Liver (tissue), 3 donors: ENCODE data around the gene IL21R.

Source experiments
- EGR1 ChIP-seq, 2 donors: IDR thresholded peaks; 2 replicates each; pipeline ENCODE4 v1.6.1; 2016 to 2018; ENCODE audit warnings: antibody characterized with exemption in 2 of 2, low read depth in 2 of 2
- GABPA ChIP-seq, 2 donors: IDR thresholded peaks in 1 of 2; conservative IDR thresholded peaks in 1 of 2; 2 replicates each; pipeline ENCODE4 v1.6.1; 2016; ENCODE audit warnings: antibody characterized with exemption in 2 of 2, mild to moderate bottlenecking in 1 of 2, moderate library complexity in 1 of 2
- HNF4A ChIP-seq, 2 donors: conservative IDR thresholded peaks; 2 replicates each; pipeline ENCODE4 v1.6.1; 2016; ENCODE audit warnings: antibody characterized with exemption in 2 of 2, mild to moderate bottlenecking in 2 of 2
- HNF4G ChIP-seq: IDR thresholded peaks from 2 replicates; pipeline ENCODE4 v1.6.1; 2016; ENCODE audit warnings: antibody characterized with exemption
- JUND ChIP-seq, 2 donors: IDR thresholded peaks; 2 replicates each; pipeline ENCODE4 v1.6.1; 2016; ENCODE audit warnings: antibody characterized with exemption in 2 of 2
- MAX ChIP-seq: IDR thresholded peaks from 2 replicates; pipeline ENCODE4 v1.6.1; 2016; ENCODE audit warnings: antibody characterized with exemption
- RAD21 ChIP-seq, 2 donors: IDR thresholded peaks; 2 replicates each; pipeline ENCODE4 v1.6.1; 2016; ENCODE audit warnings: antibody characterized with exemption in 2 of 2, mild to moderate bottlenecking in 2 of 2
- RXRA ChIP-seq, 2 donors: IDR thresholded peaks; 2 replicates each; pipeline ENCODE4 v1.6.1; 2017 to 2018; ENCODE audit warnings: antibody characterized with exemption in 2 of 2, mild to moderate bottlenecking in 1 of 2
- SP1 ChIP-seq: IDR thresholded peaks from 2 replicates; pipeline ENCODE4 v1.6.1; 2018; ENCODE audit warnings: antibody characterized with exemption, mild to moderate bottlenecking
- TAF1 ChIP-seq: conservative IDR thresholded peaks from 2 replicates; pipeline ENCODE4 v1.6.1; 2016; ENCODE audit warnings: antibody characterized with exemption, mild to moderate bottlenecking
- YY1 ChIP-seq: IDR thresholded peaks from 2 replicates; pipeline ENCODE4 v1.6.1; 2016; ENCODE audit warnings: antibody characterized with exemption, mild to moderate bottlenecking
- ZBTB33 ChIP-seq: IDR thresholded peaks from 2 replicates; pipeline ENCODE4 v1.6.1; 2016; ENCODE audit warnings: antibody characterized with exemption
- TF ChIP-seq, protein P1 (sequence below): fragments of 150-350 bp; IDR thresholded peaks from 2 replicates; pipeline ENCODE4 v1.5.1; 2017; ENCODE audit warnings: improper control_type of control experiment, low read depth, low read length; ENCODE audit not compliant: missing input control
- TF ChIP-seq, protein P2 (sequence below): IDR thresholded peaks from 2 replicates; pipeline ENCODE4 v1.6.1; 2016; ENCODE audit warnings: antibody characterized with exemption, mild to moderate bottlenecking
- donor health status: healthy.
- donor health status: healthy.

GRCh38 chr16:27472091-27473020, 70.4 kb downstream of the IL21R start:
- TF ChIP-seq SP1 (no peak), TAF1 (no peak), ZBTB33 (no peak), RXRA (IDR thresholded peaks at IDR 0.05) (no peak), RAD21 (IDR thresholded peaks at IDR 0.05) (no peak), JUND (IDR thresholded peaks at IDR 0.05) (no peak), MAX (no peak), YY1 (no peak), GABPA (IDR thresholded peaks at IDR 0.05 in 1 of 2, conservative IDR thresholded peaks at IDR 0.05 in 1 of 2) (no peak), HNF4G (no peak), EGR1 (IDR thresholded peaks at IDR 0.05; ENCODE audit: low read depth in 2 of 2) (no peak), HNF4A (conservative IDR thresholded peaks at IDR 0.05) (no peak)
- TF ChIP-seq, protein P1, sequence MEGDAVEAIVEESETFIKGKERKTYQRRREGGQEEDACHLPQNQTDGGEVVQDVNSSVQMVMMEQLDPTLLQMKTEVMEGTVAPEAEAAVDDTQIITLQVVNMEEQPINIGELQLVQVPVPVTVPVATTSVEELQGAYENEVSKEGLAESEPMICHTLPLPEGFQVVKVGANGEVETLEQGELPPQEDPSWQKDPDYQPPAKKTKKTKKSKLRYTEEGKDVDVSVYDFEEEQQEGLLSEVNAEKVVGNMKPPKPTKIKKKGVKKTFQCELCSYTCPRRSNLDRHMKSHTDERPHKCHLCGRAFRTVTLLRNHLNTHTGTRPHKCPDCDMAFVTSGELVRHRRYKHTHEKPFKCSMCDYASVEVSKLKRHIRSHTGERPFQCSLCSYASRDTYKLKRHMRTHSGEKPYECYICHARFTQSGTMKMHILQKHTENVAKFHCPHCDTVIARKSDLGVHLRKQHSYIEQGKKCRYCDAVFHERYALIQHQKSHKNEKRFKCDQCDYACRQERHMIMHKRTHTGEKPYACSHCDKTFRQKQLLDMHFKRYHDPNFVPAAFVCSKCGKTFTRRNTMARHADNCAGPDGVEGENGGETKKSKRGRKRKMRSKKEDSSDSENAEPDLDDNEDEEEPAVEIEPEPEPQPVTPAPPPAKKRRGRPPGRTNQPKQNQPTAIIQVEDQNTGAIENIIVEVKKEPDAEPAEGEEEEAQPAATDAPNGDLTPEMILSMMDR = no peak
- TF ChIP-seq, protein P2, sequence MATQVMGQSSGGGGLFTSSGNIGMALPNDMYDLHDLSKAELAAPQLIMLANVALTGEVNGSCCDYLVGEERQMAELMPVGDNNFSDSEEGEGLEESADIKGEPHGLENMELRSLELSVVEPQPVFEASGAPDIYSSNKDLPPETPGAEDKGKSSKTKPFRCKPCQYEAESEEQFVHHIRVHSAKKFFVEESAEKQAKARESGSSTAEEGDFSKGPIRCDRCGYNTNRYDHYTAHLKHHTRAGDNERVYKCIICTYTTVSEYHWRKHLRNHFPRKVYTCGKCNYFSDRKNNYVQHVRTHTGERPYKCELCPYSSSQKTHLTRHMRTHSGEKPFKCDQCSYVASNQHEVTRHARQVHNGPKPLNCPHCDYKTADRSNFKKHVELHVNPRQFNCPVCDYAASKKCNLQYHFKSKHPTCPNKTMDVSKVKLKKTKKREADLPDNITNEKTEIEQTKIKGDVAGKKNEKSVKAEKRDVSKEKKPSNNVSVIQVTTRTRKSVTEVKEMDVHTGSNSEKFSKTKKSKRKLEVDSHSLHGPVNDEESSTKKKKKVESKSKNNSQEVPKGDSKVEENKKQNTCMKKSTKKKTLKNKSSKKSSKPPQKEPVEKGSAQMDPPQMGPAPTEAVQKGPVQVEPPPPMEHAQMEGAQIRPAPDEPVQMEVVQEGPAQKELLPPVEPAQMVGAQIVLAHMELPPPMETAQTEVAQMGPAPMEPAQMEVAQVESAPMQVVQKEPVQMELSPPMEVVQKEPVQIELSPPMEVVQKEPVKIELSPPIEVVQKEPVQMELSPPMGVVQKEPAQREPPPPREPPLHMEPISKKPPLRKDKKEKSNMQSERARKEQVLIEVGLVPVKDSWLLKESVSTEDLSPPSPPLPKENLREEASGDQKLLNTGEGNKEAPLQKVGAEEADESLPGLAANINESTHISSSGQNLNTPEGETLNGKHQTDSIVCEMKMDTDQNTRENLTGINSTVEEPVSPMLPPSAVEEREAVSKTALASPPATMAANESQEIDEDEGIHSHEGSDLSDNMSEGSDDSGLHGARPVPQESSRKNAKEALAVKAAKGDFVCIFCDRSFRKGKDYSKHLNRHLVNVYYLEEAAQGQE = no peak
